Measurements from ENCODE around the gene TCP11L2.
"Not testable (repeated sequence)": the region's sequence is repeated elsewhere in the genome, so short reads cannot be mapped to it uniquely, and the experiment has no call there.

TCP11L2 gene

GRCh38 chr12:106308121-106308520 is 5.6 kb downstream of the TCP11L2 start:
- DNase-seq, result no peak

DNA sequence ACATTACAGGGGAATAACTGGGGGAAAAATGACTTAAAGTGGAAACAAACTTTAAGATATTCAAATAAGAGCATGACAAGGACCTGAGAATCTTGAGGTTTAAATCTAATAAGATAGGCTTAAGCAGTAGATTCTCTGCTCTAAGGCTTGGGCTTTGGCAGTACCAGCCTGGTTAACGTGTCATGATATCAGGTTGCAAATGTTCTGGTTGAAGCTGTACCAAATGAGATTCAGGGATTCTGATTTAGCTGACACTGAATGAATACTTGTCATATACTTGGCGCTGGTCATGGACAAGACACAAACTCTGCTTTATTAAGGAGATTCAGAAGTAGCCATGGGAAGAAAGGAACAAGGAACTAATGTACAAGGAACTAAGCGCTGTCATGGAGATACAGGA is 6.1 kb downstream of the TCP11L2 start:
- no peak for DNase-seq

DNA sequence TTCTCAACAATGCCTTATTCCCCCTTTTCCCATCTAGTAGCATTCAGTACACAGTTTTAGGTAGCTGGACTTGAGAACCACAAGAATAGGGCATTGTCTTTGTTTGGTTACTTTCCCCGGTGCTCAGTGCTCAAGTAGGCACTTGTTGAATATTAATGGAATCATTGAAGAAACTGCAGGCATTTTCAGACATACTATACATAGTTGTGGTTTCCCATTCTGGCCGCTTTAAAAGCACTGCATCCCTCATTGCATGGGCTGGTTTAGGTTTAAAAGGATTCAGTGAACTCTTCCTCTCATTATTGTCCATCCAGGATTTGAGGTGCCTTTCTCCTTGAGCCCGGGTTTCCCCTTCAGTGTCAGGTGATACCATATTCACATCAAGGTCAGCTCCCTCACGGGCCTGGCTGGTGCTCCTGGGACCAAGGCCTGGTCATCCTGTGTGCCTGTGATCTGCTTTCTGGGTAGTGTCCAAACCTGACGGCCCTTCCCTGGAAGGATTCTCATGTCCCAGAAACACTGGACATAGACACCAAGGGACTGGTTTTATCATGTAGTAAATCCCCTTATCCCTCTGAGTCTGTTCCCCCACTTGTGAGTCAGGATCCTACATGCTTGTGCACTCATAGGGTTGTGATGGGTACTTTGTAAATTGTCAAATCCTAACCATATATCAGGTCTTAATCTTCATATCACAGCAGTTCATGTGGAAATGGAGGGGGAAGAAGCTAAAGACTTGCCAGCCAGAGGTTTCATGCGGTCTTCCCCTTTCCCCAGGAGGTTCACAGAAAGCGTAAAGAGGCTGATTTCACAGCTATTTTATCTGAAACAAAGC is 7.4 kb downstream of the TCP11L2 start:
- no peak for DNase-seq

- no peak for DNase-seq
Observed at GRCh38 chr12:106310687-106311086, 8.2 kb downstream of the TCP11L2 start.

DNA sequence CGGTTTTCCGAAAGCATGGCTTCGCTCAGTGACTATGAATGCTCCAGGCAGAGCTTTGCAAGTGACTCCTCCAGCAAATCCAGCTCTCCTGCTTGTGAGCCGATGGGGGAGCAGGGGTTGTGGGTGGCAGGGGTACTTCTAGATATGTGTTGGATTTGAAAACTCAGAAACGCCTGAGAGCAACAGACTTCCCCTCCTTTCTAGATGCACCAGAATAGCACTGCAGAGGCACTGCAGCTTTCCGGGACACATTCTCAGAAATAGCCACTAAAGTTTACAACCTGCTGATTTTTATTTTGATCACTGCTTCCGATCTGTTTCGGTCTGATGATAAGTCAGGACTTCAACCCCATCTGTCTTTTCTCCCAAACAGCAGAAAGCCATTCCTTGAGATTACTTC is 8.6 kb downstream of the TCP11L2 start:
- no peak for DNase-seq

DNA sequence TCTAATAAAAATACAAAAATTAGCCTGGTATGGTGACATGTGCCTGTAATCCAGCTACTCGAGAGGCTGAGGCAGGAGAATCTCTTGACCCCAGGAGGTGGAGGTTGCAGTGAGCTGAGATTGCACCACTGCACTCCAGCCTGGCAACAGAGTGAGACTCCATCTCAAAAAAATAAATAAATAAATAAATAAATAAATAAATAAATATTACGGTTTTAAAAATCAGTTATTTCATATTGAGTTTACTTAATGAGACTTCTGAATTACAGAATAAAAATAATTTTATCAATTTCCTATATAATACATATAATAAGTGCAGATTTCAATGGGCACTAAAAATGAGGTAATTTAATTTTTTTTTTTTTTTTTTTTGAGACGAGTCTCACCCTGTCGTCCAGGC is 10.9 kb downstream of the TCP11L2 start:
- DNase-seq, result not testable (repeated sequence)

GRCh38 chr12:106315523-106315922 is 13.0 kb downstream of the TCP11L2 start:
- no peak for DNase-seq

DNA sequence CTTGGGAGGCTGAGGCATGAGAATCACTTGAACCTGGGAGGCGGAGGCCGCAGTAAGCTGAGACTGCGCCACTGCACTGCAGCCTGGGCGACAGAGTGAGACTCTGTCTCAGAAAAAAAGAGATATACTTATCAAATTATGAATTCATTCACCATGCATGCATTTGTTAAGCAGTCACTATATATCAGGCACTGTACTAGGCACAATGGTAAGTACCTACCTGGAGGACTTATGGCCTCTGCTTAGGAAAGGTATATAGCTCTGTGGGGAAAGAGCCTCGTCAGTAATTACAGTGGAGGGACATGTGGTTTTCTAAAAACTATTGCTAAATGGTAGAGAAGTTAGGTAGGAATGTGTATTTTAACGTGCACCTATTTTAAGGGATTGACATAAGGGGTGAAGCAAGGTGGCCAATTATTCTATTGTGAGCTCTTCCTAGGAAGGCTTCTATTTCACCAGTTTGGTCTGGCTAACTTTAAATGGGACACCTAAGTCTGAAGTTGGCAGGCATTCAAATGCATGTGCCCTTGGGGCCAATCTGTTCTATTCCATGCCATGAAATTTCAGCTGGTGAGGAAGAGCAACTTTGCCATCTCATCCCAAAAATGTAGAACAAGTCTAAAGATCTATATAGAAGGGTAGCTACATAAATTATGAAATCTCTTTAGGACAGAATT is 15.0 kb downstream of the TCP11L2 start:
- no peak for DNase-seq

- DNase-seq, result no peak
Observed at GRCh38 chr12:106321139-106321850, 18.8 kb downstream of the TCP11L2 start.

GRCh38 chr12:106323537-106323936 is 21.0 kb downstream of the TCP11L2 start:
- no peak for DNase-seq

- DNase-seq, result no peak
Observed at GRCh38 chr12:106327309-106327869, 24.9 kb downstream of the TCP11L2 start.

- no peak for DNase-seq
Observed at GRCh38 chr12:106328735-106329134, 26.2 kb downstream of the TCP11L2 start.

GRCh38 chr12:106329231-106329982 is 26.9 kb downstream of the TCP11L2 start:
- no peak for DNase-seq

GRCh38 chr12:106331599-106331998 is 29.1 kb downstream of the TCP11L2 start:
- DNase-seq, result no peak

DNA sequence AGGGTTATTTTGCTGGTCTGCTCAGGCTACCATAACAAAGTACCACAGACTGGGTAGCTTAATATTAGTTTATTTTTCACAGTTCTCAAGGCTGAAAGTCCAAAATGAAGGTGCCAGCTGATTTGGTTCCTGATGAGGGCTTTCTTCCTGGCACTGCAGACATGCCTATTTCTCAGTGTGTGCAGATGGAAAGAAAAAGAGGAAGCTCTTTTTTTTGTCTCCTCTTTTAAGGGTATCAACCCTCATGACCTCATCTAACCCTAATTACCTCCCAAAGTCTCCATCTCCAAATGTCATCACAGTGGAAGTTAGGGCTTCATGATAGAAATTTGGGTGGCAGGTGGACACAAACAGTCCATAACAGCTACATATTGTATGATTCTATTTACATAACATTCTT is 30.0 kb downstream of the TCP11L2 start:
- DNase-seq, result no peak

DNA sequence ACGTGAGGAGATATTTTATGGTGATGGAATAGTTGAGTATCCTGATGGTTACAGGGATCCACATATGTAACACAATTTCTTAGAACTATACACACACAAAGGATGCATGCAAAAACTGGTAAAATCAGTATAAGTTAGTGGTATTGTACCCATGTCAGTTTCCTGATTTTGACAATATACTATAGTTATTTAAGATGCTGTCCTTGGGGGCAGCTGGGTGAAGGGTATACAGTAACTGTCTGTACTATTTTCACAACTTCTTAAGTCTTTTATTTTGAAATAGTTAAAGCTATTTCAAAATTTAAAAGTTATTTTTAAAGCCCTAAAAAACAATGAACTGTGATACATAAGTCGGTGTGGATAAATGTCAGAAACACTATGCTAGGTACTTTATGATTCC is 30.5 kb downstream of the TCP11L2 start:
- no peak for DNase-seq

DNA sequence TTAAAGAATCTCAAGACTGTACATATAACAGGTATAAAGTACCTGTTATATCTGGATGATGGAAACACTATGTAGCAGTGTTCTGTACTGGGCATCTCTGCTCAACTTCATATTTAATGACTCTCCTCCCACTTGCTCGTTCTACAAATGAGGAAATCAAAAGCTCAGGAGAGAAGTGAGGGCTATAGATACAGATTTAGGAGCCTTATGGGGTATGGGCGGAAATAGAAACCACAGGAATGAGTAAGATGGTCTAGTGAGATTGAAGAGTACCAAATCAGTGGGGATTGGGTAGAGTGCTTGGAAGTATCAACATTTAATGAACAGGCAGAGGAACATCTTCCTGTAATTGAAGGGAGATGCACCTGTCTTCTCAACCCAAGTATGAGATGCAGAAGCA is 31.2 kb downstream of the TCP11L2 start:
- DNase-seq, result no peak

GRCh38 chr12:106341086-106341877 is 38.7 kb downstream of the TCP11L2 start:
- no peak for DNase-seq

DNA sequence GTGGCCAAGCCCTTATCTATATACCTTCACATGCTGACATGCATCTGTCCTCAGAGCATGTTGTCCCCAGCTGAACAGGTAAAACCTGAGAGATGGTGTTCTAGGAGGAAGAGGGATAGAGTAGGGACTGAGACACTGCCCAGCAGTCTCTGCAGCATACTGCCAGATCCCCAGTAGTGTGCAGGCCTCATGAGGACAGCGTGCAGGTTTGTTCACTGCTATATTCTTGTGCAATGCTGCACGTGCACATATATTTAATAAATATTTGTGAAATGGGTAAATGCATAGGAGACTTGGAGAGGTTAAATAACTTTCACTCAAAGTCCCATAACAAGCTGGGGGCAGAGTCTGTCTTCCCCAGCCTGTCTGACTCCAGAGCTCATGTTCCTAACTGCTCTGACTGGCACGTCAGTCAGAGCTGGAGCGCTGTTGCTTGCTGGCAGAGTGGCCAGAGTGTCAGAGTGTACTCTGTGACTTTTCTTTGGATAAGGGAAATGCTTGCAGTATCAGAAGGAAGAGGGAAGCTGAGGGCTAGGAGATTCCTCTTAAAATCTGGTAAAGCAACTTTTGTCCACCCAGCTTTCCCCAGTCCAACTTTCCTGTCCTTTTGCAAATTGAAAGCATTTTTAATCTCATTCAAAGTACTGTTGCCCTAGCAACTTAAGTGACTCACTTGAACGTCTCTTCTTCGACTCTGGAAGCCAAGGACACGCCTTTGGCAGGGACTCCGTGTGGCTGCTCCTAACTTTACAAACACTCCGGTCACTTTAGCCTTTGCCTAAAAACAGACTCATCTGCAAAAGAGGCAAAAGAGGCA is 40.1 kb downstream of the TCP11L2 start:
- DNase-seq, result no peak

DNA sequence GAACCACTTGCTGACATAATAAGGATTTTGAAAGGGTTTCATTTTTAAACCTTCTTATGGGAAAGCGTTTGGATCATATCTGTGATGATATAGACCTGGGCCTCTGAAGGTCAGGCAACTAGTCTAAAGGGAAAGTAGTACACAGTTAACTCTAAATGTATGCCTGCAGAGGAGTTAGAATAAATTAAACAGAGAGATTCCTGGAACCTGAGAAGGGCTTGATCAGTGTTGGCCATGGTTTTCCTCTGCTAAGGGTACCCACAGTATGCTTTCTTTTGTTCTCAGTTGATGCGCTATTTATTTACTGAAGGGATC is 40.6 kb downstream of the TCP11L2 start:
- DNase-seq, result no peak

DNA sequence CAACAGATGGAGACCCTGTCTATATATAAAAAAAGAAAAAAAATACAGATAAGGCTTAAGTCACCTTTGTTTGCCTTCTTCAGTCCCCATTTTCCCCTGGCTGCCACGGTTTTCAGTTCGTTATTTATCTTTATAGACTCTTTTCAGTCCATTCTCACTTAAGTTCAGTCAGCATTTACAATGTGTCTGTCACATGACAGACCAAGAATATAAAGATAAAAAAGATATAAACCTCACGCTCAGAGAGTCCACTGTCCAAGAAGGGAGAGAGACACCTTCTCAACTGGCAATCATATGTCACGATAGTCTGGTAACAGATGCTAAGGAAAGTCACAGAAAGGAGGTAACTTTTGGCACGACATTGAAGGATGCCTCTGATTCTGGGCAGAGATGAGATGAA is 41.6 kb downstream of the TCP11L2 start:
- no peak for DNase-seq

Measured in NCI-H748 treated with DMSO at 0.1 percent for 48 hours (cell line).